Skeletal muscle satellite cell (primary cell): ENCODE measurements around the gene ZNHIT2.
A peak's percentile ranks its signal among the peaks of the same experiment; 100 is the strongest.
"Not testable (repeated sequence)": the region's sequence is repeated elsewhere in the genome, so short reads cannot be mapped to it uniquely, and the experiment has no call there.

ENCODE experiments used
- H3K27me3 ChIP-seq: 2 replicates; pipeline ENCODE4 v1.7.0; 2013; ENCODE audit warnings: low read length; ENCODE audit not compliant: control insufficient read depth, insufficient read depth
- H3K36me3 ChIP-seq: 2 replicates; pipeline ENCODE4 v1.7.0; 2013; ENCODE audit warnings: mild to moderate bottlenecking, control low read depth, low read length; ENCODE audit not compliant: insufficient read depth
- H3K4me1 ChIP-seq: 2 replicates; pipeline ENCODE4 v1.7.0; 2013; ENCODE audit warnings: low read length; ENCODE audit not compliant: control insufficient read depth, insufficient read depth
- H3K4me2 ChIP-seq: 2 replicates; pipeline ENCODE4 v1.7.0; 2013; ENCODE audit warnings: mild to moderate bottlenecking, low read length
- H3K4me3 ChIP-seq: 2 replicates; pipeline ENCODE4 v1.7.0; 2013; ENCODE audit warnings: low read length
- H3K9ac ChIP-seq: 2 replicates; pipeline ENCODE4 v1.7.0; 2013; ENCODE audit warnings: mild to moderate bottlenecking, low read depth, low read length, moderate library complexity
- H3K9me3 ChIP-seq: replicated peaks from 2 replicates; pipeline ENCODE4 v1.7.0; 2013; ENCODE audit warnings: mild to moderate bottlenecking, control low read depth, low read length

The ZNHIT2 gene

DNA sequence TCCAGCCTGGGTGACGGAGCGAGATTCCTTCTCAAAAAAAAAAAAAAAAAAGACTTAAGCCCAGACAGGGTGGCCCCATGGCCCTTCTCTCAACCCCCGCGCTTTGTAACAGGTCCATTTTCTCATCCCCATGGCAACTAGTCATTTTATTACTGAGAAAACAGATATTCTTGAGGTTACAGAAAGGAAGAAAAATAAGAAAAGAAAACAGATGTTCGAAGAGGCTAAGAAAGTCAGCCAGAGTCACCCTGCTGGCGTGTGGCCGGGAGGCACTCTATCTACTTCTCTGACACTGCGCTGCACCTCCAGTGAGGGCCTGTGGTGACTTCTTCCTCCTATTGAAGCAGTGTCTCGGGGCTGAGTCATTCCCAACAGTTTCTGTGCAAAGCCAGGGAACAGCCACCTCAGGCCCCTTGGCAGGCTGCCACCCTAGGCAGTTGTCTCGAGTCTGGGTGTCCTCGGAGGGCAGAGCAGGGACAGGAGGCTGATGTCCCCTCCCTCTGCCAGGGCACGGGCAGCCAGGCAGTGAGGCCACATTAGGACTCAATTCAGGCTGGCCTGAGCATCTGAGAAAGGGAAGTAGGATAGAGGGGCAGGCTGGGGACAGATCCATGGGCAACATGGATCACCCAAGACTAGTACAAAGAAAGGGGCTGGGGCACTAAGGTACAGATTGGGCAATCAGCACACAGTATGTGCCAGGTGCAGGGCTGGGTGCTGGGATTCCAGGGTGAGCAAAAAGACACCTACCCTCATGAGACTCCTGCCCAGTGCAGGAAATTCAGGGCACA, 33.2 kb upstream of the ZNHIT2 start:
- H3K9me3 ChIP-seq: no peaks in the 10 kb centered on the region
- peaks cover 9% of the 10 kb centered on the region for H3K27me3 ChIP-seq
- peak overlapping the region; percentile 18 for H3K4me3 ChIP-seq
- peak overlapping the region; percentile 56 for H3K4me2 ChIP-seq
- peaks cover 17% of the 10 kb centered on the region for H3K4me1 ChIP-seq
- H3K9ac ChIP-seq: no peak overlapping the region
- H3K36me3 ChIP-seq: no peaks in the 10 kb centered on the region

DNA sequence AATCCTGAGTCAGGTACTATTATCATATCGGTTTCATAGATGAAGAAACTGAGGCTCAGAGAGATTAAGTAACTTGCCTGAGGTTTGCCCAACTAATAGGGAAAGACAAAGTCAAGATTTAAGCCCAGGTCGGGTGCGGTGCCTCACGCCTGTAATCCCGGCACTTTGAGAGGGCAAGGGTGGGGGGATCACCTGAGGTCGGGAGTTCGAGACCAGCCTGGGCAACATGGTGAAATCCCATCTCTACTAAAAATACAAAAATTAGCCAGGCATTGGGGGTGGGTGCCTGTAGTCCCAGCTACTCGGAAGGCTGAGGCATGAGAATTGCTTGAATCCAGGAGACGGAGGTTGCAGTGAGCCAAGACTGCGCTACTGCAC, 32.6 kb upstream of the ZNHIT2 start:
- Histone ChIP-seq H3K4me1 (peaks cover 17% of the 10 kb centered on the region), H3K27me3 (peaks cover 14% of the 10 kb centered on the region), H3K4me2 (peak overlapping the region; percentile 56)
- H3K9me3 ChIP-seq, H3K36me3 ChIP-seq, H3K9ac ChIP-seq, H3K4me3 ChIP-seq: not testable (repeated sequence)

DNA sequence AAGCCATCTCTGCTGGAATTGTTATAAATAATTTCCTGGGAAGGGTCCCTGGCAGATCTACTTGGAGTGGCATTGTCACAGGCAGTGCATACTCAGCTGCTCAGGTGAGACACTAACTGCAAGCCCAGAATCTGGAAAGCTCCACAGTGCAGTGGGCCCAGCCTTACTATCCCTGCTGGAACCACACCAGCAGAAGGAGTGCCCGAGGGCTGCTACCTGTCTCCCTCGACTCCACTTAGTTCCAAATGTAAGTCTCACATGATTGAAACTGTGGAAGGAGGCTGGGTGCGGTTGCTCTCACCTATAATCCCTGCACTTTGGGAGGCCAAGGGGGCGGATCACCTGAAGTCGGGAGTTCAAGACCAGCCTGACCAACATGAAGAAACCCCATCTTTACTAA, 31.2 kb upstream of the ZNHIT2 start:
- Histone ChIP-seq H3K4me1 (peaks cover 17% of the 10 kb centered on the region), H3K9me3 (no peaks in the 10 kb centered on the region), H3K9ac (no peak overlapping the region), H3K36me3 (no peaks in the 10 kb centered on the region), H3K27me3 (peaks cover 20% of the 10 kb centered on the region), H3K4me3 (no peak overlapping the region), H3K4me2 (no peak overlapping the region)

DNA sequence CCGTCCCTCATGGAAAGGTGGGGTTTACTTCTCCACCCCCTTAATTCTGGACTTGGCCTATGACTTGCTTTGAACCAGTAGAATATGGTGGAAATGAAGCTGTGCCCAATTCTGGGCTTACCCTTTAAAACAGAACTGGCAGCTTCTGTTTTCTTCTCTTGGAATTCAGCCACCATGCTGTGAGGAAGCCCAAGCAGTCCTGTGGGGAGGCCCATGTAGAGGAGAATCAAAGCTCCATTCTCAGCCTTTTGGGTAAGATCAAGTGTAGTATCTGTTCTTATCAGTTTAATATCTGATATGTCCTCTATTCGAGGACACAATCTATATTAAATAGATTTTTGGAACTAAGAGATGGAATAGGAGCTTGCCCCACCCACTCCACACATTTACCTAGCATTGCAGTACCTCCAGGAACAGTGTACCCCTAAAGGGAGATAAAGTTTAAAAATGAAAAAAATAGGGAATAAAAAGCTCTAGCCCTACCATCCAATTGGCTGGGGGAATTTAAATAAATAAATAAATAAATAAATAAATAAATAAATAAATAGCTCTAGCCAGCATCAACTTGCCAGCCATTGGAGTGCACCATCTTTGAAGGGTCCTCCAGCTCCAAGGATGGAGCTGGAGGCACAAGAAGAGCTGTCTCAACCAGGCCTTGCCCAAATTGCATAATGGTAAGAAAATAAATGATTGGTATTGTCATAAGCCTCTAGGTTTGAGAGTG, 30.0 kb upstream of the ZNHIT2 start:
- Histone ChIP-seq H3K4me3 (no peak overlapping the region), H3K4me1 (peaks cover 17% of the 10 kb centered on the region), H3K27me3 (peaks cover 16% of the 10 kb centered on the region), H3K9me3 (no peaks in the 10 kb centered on the region), H3K4me2 (no peak overlapping the region), H3K9ac (no peak overlapping the region), H3K36me3 (no peaks in the 10 kb centered on the region)

DNA sequence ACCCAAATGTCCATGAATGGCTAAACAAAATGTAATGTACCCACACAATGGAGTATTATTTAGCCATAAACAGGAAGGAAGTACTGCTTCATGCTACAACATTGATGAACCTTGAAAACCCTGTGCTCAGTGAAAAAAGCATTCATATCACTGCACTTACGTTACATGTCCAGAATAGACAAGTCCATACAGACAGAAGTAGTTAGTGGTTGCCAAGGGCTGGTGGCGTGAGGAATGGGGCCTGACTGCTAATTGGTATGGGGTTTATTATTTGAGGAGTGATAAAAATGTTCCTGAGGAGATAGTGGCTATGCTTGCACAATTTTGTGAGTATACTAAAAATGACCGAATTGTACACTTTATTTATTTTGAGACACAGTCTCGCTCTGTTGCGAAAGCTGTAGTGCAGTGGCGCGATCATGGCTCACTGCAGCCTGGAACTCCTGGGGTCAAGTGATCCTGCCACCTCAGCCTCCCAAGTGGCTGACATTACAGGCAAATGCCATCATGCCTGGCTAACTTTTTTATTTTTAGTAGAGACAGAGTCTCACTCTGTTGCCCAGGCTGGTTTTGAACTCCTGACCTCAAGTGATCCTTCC, 24.5 kb upstream of the ZNHIT2 start:
- H3K4me1 ChIP-seq: no peaks in the 10 kb centered on the region
- H3K9me3 ChIP-seq: no peaks in the 10 kb centered on the region
- no peak overlapping the region for H3K4me3 ChIP-seq
- no peak overlapping the region for H3K4me2 ChIP-seq
- H3K9ac ChIP-seq: no peak overlapping the region
- H3K27me3 ChIP-seq: peaks cover 30% of the 10 kb centered on the region
- no peaks in the 10 kb centered on the region for H3K36me3 ChIP-seq

DNA sequence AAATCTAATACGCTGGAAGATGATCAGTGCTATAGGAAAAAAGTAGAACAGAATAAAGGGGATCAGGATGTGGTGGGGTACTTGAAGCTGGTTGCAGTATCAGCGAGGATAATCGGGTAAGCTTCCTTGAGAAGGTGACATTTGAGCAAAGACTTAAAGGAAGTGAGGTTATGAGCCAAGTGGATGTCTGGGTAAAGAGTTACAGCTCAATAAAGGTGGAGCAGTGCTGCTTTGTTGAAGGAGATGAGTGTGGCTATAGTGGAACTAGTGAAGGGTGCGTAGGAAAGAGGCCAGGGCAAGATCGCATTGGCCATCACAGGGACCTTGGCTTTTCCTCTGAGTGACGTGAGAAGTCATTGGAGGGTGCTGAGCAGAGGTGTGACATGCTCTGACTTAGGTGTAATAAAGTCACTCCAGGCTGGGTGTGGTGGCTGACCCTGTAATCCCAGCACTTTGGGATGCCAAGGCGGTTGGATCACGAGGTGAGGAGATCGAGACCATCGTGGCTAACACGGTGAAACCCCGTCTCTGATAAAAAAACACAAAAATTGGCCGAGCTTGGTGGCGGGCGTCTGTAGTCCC, 19.1 kb upstream of the ZNHIT2 start:
- Histone ChIP-seq H3K27me3 (peaks cover 16% of the 10 kb centered on the region), H3K36me3 (peaks cover 17% of the 10 kb centered on the region), H3K4me1 (peaks cover 16% of the 10 kb centered on the region), H3K4me2 (no peak overlapping the region), H3K4me3 (no peak overlapping the region), H3K9me3 (no peaks in the 10 kb centered on the region), H3K9ac (no peak overlapping the region)

DNA sequence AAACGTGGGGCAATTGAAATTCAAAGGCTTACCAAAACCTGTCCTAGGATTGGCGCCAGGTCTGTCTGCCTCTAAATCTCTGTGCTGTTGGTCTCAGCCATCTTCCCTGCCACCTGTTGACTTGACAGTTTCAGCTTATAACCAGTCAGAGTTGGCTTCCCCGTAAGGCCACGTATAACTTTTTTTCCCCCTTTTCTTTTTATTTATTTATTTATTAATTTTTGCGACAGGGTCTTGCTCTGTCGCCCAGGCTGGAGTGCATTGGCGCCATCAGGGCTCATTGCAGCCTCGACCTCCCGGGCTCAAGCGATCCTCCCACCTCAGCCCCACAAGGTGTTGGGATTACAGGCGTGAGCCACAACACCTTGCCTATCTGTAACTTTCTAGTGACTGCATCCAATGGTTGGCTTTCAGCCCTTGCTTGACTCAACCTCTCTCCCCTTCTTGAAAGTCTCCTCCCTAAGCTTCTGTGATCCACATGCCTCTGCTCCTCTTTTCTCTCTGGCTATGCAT, 18.2 kb upstream of the ZNHIT2 start:
- peaks cover 16% of the 10 kb centered on the region for H3K4me1 ChIP-seq
- peaks cover 26% of the 10 kb centered on the region for H3K36me3 ChIP-seq
- H3K9me3 ChIP-seq: no peaks in the 10 kb centered on the region
- peak overlapping the region; percentile 91 for H3K4me2 ChIP-seq
- H3K9ac ChIP-seq: peak overlapping the region; percentile 98
- H3K27me3 ChIP-seq: peaks cover 7% of the 10 kb centered on the region
- peak overlapping the region; percentile 96 for H3K4me3 ChIP-seq

DNA sequence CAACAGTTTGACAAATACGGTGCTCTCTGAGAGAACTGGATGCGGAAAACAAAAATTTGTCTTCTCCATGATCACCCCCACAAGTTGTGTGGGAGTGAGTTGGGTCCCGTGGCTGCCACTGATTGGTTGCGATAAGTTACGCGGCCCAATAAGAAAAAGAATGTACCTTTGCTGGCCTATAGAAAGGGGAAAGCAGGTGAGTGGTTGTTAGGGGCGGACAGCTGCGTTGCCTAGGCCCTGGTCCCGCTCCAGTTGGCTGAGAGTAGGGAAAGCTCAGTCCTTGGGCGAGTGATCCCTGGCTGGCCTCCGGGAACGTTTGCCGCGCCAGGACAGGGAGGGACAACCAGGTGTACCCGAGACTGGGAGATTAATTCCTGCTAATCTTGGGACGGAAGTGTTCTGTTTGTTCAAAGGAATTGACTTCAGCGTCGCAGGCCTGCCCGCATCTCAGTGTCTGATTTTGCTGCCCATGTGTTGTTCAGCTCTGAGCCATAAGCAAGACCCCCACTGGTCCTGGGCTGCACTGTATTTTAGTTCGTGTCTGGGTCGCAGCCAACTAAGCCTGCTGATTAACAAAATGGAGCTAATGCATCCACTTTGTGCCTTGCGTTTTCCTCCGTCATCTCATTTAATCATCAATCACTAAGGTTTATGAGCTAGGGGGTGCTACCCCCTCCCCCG, 17.6 kb upstream of the ZNHIT2 start:
- Histone ChIP-seq H3K4me3 (peak overlapping the region; percentile 96), H3K4me2 (peak overlapping the region; percentile 91), H3K9ac (peak overlapping the region; percentile 98), H3K4me1 (peaks cover 16% of the 10 kb centered on the region), H3K9me3 (no peaks in the 10 kb centered on the region), H3K27me3 (peaks cover 1% of the 10 kb centered on the region), H3K36me3 (peaks cover 30% of the 10 kb centered on the region)

DNA sequence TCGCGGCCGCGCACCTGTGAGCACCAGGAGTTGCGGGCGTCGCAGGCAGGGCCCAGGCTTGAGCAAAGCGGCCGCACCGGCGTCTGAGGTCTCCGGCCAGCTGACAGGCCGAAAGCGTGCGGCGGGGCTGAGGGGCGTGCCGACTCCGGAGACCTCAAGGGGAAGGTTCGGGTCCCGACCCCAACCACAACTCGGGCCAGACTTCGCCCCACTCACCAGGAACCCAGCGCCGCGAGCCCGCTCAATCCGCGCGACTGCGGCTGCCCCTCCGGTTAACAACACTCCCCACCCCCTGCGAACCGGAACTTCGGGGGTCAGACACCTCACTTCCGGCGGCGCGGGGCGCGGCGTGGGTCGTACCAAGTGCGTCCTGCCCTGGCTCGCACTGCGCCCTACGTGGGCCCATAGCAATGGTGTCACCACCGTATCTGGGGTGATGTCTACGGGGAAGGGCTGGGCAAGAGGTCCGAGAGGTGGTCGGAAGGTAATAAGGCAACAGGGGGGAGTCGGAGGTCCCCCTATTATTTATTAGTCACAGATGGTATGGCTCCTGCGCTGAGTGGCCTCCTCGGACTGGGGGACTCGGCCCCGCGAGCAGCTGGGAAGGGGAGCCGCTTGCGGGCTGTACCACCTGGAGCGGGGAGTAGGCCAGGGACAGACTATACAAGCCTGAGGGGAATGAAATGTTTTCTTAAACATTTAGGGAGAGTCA, 16.9 kb upstream of the ZNHIT2 start, which contains the start of gene SYVN1:
Gene SYVN1, minus strand, starts transcription at position 280 of the 712 bp plus-strand sequence. CDS start 918 bp downstream, outside the sequence.
- Histone ChIP-seq H3K9ac (peak within 1 kb of the TSS; percentile 98), H3K4me1 (peaks cover 16% of the 10 kb centered on the region), H3K9me3 (no peaks in the 10 kb centered on the region), H3K27me3 (no peaks in the 10 kb centered on the region), H3K36me3 (peaks cover 37% of the 10 kb centered on the region), H3K4me3 (peak within 1 kb of the TSS; percentile 96), H3K4me2 (peak within 1 kb of the TSS; percentile 91)

DNA sequence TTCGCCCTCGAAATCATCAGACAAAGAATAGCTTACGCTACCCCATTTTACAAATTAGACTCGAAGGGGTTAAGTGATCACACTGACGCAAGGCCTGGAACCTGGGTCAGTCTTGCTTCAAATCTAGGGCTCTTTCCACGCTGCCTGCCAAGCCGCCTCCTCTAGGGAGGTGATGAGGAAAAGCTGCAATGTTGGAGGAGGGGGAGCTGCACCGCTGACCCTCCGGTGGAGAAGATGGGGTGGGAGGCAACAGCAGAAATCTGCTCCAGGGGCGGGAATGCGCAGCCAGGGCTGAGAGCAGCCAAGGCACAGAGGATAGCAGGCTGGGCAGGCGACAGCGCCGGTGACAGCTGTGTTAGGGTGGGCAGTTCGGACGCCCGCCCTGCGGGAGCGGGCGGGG, 16.2 kb upstream of the ZNHIT2 start:
- H3K4me2 ChIP-seq: peak overlapping the region; percentile 91
- no peaks in the 10 kb centered on the region for H3K9me3 ChIP-seq
- H3K36me3 ChIP-seq: peaks cover 44% of the 10 kb centered on the region
- peak overlapping the region; percentile 98 for H3K9ac ChIP-seq
- no peaks in the 10 kb centered on the region for H3K27me3 ChIP-seq
- H3K4me1 ChIP-seq: peaks cover 16% of the 10 kb centered on the region
- H3K4me3 ChIP-seq: peak overlapping the region; percentile 96
